C4-2B (cell line): ENCODE results near the gene UAP1L1.

Experiments used
- CTCF ChIP-seq: fragments of 450-650 bp; conservative IDR thresholded peaks from 2 replicates; pipeline ENCODE4 v1.5.1; 2017; ENCODE audit warnings: mild to moderate bottlenecking
- ZFX ChIP-seq: fragments of 450-650 bp; IDR thresholded peaks from 2 replicates; pipeline ENCODE4 v1.6.1; 2017

GRCh38 chr9:137116027-137116507, 38.8 kb downstream of the UAP1L1 start:
- TF ChIP-seq CTCF: no peak
- TF ChIP-seq ZFX: no peak
